ENCODE data around the gene CAPN15. TPM values are rescaled to one million over a fixed set of nuclear protein-coding genes. Genes with fewer than 3 reads are reported as not detected.
A peak's percentile ranks its signal among the peaks of the same experiment; 100 is the strongest.

The CAPN15 gene
- total RNA-seq, 1 experiment from 2014 or later, result 60.0 TPM

DNA sequence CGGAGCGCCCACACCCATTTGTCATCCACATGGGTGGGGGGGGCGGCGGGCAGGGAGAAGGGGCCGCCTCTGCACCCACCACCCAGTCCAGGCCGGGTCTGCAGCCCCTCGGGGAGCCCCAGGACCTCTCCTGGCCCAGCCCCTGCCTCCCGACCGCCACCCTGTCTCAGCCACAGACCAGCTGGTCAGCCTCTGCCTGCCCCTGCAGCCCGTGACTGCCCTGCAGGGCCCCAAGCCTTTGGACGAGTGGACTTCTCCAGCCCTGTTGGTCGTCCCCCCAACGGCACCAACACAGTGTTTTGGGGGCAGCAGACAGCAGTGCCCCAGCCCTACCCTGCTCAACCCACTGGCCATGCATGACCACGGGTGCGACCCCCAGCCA lies 33.9 kb downstream of the CAPN15 start:
- no peak for DNase-seq (ENCODE audit: low spot score)

DNA sequence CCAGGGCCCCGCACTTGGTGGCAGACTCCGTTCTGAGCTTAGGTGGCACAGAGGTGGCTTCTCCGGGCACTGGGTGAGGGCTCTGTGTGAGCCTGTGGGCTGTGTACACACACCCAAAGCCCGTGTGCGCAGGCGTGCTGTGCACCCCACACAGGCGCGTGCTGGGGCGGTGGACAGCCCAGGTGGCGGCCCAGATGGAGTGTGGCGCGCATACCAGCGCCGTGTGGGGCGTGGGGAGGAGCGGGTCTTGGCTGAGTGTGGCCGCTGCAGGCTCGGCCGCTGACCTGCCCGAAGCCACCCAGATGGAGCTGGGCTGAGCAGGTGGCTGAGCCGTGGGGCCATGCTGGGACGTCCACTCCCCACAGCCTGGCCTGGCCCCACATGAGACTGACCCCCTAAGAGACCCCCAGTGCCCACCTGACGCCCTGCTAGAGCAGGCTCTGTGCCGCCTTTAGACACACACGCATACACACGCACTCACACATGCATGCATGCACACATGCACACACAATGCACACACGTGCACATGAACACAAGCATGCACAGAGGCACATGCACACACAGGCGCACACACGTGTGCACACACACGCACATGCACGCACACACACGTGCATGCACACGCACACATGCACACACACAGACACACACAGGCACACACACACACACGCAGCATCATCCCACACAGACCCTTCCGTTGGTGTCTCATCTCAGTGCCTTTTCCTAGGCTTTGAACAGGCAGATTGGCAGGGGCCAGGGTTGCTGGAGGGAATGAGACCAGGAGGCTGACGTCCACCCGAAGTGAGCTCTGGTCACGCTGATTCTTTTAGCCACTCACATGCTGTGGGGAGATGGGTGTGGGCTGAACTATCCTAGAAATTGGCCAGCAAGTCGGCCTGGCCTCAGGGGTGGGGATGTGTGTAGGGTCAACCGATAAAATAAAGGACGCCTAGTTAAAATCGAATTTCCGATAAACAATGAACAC lies 34.7 kb downstream of the CAPN15 start:
- no peak for DNase-seq (ENCODE audit: low spot score)

DNA sequence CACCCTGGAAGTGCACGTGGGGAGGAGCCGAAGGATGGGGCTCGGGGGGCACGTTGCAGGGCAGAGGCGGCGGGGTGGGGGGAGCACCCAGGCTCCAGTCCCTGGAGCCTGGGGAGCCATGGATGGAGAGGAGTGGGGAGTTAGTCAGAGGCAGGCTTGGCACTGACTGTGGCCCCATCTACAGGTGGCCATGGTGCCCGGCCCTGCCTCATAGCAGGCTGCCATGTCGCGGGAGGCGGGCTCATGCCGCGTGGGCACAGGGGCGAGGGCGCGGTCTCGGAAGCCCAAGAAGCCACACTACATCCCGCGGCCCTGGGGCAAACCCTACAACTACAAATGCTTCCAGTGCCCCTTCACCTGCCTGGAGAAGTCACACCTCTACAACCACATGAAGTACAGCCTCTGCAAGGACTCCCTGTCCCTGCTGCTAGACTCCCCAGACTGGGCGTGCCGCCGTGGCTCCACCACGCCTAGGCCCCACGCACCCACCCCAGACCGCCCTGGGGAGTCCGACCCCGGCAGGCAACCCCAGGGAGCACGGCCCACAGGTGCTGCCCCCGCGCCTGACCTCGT lies 35.6 kb downstream of the CAPN15 start:
- DNase-seq (ENCODE audit: low spot score), result no peak

DNA sequence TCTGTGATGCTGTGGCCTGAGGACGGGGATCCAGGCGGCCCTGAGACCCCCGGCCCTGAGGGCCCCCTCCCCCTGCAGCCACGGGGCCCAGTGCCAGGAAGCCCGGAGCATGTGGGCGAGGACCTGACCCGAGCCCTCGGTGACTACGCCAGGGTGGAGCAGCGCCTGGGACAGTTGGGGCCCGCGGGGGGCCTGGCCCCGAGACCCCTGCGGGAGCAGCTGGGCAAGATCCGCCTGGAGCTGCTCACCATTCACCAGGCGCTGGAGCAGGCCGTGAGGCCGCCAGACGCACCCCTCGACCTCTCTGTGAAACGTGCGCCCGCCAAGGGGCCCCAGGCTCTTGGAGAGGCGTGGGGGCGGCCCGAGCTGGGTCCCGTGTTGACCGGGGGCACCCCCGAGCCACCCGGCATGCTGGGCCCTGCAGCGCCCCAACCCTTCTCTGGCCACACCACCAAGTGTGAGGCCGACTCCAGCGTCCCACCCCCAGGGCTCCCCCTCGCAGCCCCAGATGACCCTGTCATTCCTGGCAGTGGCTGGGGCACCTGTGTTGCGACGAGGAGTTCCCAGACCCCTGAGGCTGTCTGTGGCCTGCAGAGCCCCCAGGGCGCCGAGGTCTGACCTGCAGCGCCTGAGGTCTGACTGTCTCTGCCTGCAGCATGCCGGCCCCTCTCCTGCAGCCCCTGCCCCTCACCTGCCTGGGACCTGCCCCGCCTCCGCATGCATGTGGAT lies 37.3 kb downstream of the CAPN15 start:
- DNase-seq (ENCODE audit: low spot score), result no peak

DNA sequence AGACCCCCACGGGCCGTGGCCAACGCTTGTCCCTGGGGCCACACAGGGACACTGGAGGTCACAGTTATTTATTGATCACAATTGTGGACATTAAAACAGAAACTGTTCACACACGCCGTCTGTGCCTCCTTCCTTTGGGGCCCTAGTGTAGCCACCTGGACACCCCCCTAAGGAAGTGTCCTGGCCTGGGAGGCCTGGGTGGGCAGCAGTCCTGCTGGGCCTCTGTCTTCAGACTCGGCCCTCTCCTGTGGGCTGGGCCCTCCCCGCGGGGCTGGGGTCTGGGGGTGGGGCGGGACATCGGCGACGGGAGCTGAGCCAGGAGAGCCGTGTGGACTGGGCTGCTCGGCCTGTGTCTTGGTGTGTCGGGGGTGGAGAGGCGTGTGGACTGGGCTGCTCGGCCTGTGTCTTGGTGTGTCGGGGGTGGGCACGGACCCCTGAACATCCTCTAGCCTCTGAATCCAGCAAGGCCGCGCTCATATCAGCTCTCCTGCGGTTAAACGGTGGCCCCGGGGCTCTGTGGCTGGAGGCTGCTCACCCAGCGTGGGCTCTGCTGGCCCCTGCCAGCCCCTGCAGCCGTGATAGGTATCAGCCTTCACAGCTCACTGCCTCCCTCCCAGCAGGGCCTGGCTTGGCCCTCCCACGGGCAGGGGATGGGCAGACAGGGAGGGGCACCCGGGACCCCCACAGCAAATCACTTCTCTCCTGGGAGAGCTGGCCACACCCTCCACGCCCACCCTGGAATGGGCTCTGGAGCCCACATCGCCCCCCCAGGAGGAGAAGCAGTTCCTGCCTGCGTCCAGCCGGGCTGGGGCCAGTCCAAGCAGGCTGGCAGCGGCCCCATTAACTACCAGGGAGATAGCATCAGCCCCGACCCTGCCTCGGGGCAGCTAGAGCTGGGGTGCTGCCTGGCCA lies 38.2 kb downstream of the CAPN15 start:
- no peak for DNase-seq (ENCODE audit: low spot score)

DNA sequence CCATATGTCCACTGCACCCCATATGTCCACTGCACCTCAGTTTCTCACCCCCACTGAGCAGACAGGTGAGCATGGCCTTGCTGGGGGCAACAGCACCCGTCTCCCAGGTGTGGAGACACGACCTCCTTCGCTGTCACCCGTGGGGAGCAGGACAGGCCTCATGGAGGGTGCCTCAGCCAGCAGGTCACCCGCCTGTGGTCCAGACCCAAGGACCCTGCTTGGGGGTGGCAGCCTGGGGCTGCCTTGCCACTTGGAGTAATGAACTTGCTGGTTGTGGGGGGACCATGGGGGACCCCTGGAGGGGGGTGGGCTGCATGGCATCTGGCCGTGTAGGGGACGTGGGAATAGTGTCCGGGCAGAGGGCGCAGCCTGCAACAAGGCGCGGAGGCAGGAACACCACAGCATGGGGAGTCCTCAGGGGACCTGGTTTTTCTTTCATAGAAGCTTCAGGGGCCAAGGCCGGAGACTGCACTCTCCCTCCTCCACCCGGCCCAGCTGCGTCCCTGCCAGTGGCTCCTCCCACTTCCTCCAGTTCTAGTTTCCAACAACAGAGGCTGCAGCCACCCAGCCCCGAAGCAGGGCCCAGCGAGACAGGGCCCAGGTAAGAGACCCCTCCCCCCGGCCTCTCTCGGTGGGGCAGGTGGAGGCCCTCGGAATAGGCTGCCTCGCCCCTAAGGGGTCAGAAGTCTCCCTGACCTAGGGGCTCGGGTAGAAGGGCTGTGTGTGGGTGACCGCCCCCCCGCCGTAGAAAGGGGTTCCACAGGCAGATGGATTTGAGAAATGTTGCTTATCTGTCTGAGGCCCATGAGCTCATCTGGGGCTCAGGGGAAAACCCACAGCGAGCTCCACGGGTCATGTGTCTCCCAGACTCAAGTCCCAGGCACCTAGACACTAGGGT lies 39.2 kb downstream of the CAPN15 start, which contains the start of gene NHLRC4:
TSS of gene NHLRC4 (plus strand) at position 531 of the 898 bp plus-strand sequence. CDS start 1,043 bp downstream, outside the sequence.
- DNase-seq (ENCODE audit: low spot score), result no peak

DNA sequence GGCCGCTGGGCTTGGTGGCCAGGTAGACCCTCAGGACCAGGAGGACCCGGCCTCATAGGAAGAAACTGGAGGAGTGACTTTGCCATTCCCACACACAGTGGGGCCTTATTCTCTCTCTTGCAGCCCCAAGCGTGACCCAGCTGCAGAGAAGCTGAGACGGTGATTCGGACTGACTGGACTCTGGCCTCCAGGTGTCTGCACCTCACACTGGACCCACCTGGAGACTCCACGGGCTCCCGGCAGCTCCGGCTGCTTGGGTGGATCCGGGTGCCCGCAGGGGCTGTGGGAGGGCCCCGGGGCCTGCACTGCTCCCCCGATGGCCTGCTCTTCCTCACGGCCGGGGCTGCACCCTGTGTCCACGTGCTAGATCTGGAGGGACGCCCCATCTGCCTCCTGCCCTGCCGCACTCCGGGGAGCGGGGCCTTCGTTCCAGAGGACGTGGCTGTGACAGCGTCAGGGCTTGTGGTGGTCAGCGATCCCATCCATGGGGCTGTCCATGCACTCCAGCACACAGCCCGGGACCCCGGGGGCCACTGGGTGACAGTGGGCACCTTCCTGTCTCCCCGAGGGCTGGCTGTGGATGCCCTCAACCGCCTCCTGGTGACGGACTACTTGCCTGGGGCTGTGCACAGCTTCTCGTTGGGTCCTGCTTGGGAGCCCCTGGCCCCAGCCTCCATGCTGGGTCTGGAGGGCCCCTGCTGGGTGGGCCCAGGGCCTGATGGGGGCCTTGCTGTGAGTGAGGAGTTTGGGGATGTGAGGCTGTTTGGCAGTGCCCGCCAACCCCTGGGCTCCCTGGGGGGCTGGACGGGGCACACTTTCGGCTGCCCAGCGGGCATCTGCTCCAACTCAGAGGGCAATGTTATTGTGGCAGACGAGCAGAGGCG lies 40.1 kb downstream of the CAPN15 start:
- DNase-seq (ENCODE audit: low spot score), result no peak

DNA sequence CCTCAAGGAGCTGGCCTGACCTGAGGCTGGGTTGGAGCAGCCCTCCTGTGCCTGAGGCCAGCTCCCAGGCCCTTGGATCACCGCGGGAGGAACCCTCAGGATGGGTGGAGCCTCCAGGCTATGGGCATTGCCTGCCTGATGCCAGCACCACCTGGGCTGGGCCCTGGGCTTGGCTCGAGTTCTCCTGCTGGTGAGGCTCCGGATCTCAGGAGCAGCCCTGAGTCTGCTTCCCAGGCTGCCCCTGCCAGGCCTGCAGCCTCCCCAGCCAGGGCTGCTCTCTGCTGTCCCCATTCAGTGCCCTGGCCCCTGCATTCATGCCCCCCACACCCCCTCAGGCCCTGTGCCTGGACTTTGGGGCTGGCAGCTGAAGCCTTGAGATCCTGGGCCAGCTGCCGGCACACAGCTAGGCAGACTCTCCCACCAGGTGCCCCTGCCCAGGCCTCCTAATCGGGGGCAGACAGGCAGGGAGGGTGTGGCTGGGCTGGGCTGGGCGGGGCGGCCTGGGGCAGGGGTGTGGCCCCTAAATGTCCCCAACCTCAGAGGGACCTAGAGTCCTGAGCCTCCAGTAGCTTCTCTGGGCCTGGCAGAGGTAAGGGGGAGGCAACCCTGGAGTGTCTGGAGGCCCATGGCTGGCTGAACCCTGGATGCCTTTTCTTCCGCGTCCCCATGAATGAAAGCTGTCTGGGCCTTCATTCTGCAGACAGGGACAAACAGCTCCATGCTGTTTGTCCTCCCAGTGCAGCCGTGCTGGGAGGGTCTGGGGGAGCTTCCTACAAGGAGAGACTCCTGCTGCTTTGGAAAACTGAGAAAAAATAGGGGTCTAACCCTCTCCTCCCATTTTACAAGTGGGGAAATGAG lies 41.1 kb downstream of the CAPN15 start:
- DNase-seq (ENCODE audit: low spot score), result no peak

DNA sequence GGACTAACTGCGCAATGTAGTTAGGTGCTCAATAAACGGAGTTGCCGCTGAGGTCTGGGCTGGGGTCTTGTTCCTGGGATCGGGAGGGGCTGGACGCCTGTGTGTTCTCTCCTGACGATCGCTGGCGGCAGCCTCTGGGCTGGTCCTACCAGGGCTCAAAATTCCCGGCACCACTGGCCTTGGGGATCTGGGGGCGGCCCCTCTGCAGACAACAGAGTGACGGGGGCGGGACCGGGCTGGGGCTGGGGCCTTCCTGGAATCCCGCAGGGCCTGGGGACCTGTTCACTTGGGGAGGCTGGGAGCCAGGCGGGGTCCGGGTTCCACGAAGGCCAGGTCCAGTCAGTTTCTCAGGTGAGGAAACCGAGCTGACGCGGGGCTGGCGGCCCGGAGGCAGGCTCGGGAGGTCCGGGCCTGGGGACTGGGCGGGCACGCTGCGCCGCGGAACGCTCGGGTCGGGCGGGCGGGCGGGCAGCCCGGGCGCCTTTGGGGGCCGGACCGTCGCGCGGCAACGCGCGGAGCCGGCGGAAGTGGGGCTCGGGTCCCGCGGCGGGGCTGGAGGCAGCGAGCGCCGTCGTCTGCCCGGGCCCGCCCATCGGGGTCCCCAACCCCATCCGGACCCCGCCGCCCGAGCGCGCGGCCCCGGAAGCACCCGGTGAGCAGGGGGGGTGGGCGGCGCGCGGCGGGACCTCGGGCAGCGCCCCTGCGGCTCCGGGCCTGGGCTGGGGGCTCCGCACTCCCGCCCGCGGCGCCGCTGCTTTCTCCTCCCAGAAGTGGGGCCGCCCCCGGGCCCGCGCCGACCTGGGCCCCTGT lies 42.1 kb downstream of the CAPN15 start, which contains the start of gene PIGQ:
TSS of gene PIGQ (plus strand) at position 524 of the 810 bp plus-strand sequence. CDS start 4,107 bp downstream, outside the sequence.
- DNase-seq (ENCODE audit: low spot score), result peak; percentile 40

DNA sequence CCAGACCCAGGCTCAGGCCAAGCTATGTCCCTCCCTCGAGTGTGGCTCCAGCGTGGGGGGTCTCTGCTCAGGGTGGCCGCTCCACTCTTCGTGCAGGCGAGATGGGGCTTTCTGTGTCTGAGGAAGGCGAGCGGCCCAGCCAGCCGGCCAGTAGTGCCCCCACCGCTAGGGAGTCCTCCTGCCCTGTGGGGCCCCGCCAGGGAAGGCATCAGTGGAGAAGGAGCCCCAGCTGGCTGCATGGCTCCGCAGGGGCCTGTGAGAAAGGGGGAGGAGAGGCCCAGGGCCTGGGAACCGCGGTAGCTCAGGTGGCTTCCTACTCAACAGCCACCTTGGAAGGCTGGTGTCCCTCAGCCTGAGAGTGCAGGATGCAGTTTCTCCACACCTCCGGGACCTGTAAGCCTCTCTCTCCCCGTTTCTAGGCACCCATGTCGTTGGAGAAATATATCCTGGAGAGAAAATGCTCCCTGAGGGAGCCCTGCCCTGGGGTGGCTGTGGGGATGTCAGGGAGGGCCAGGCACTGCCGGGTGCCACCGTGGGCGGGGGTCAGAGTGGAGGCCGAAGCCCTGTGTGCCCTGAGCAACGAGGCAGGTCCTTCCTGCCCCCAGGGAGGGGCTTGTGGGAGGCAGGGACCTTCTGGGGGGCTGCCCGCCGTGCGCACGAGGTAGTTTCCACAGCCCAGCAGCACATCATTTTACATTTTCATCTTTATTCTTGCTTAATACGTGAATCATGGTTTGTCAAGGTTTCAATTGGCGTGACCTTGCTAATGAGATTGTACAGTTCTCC lies 45.5 kb downstream of the CAPN15 start:
- DNase-seq (ENCODE audit: low spot score), result no peak

DNA sequence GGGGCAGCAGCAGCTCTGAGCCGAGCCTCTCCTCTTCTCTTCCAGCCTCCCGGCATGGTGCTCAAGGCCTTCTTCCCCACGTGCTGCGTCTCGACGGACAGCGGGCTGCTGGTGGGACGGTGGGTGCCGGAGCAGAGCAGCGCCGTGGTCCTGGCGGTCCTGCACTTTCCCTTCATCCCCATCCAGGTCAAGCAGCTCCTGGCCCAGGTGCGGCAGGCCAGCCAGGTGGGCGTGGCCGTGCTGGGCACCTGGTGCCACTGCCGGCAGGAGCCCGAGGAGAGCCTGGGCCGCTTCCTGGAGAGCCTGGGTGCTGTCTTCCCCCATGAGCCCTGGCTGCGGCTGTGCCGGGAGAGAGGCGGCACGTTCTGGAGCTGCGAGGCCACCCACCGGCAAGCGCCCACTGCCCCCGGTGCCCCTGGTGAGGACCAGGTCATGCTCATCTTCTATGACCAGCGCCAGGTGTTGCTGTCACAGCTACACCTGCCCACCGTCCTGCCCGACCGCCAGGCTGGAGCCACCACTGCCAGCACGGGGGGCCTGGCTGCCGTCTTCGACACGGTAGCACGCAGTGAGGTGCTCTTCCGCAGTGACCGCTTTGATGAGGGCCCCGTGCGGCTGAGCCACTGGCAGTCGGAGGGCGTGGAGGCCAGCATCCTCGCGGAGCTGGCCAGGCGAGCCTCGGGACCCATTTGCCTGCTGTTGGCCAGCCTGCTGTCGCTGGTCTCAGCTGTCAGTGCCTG lies 46.7 kb downstream of the CAPN15 start:
- DNase-seq (ENCODE audit: low spot score), result no peak

DNA sequence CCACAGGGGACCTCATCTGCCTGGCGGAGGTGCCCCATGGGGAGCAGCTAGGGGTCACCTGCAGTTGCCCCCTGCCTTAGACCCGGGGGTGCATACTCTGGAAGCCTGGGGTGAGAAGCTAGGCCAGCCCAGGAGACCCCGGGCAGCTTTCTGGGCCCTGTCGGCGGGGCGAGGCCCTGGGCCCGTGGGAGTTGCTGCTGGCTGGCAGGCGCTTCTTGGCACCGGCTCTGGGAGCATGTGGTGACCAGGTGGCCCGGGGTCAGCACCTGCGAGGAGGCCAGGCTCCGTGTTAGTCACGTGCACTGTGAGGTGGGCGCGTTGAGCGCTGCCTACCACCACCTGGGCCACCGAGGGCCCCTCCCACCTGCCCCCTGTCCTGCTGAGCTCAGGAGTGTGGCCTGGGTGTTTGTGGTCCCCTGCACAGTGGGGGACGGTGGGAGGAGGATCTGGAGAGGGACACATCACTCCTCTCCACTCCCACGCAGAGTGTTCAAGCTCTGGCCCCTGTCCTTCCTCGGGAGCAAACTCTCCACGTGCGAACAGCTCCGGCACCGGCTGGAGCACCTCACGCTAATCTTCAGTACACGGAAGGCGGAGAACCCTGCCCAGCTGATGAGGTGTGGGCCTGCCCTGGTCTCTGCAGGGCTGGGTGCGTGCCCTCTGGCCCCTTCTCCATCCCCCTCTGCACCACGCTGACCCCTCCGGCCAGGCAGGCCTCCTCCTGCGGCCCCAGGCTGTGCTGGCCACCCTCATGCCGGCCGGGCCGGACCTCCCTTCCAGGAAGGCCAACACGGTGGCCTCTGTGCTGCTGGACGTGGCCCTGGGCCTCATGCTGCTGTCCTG lies 48.1 kb downstream of the CAPN15 start:
- DNase-seq (ENCODE audit: low spot score), result no peak

DNA sequence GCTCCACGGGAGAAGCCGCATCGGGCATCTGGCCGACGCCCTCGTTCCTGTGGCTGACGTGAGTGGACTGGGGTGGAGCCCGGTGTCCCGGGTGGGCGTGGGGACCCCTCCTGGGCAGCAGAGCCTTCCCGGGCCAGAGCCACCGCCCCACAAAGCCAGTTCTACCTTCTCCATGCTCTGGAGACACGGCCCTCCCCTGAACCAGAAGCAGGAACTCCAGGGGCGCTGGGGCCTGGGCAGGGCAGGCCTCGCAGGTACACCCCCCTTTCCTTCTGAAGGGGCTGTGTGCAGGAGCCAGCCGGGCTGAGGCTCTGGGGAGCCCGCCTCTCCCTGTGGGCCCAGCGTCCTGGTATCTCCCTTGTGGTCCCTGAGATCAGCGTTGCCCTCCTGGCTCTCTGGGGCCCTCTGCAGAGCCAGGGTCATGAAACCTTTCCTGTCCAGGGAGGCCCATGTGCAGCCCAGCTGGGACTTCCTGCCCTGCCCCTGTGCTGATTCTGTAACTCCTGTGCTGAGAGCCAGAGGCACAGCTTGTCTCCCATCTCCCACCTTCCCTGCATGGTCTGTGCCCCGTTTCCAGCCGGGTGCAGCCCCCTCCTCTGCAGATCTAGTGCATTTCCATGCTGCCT lies 48.8 kb downstream of the CAPN15 start:
- DNase-seq (ENCODE audit: low spot score), result no peak

DNA sequence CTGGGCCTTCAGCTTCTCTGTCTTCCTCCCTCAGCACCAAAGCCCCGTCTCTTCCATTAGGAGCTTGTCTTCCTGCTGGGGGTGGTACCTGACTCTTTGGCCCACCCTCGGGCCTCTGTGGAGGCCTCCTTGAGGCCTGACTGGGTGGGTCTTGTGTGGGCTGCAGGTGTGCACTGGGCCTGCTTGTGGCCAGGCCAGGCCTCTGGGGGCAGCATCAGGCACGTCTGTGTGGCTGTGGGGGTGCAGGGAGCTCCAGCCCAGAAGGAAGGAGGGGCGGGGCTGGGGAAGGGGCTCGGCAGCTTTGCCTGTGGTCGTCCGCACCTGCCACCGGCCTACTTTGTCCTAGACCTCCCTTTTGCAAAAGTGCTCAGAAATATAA lies 49.3 kb downstream of the CAPN15 start:
- DNase-seq (ENCODE audit: low spot score), result no peak

All from A172 (cell line).